Neural cell (in vitro differentiated cells): ENCODE measurements around the gene AGBL1.

Experiments used
- CTCF ChIP-seq: fragments of 450-650 bp; IDR thresholded peaks from 2 replicates; pipeline ENCODE4 v1.5.1; 2014; ENCODE audit warnings: antibody characterized with exemption, mild to moderate bottlenecking, moderate library complexity; ENCODE audit not compliant: poor library complexity, severe bottlenecking
- POLR2AphosphoS5 ChIP-seq: IDR thresholded peaks from 2 replicates; pipeline ENCODE4 v1.6.1; 2012
- TAF1 ChIP-seq: IDR thresholded peaks from 2 replicates; pipeline ENCODE4 v1.6.1; 2012; ENCODE audit warnings: low read depth

- TF ChIP-seq CTCF = no peak
- TF ChIP-seq POLR2AphosphoS5 = no peak
- TF ChIP-seq TAF1 = no peak
Measured at GRCh38 chr15:86911022-86911421, 831.4 kb downstream of the AGBL1 start.
